ENCODE measurements around the gene PDZD2. TPM values are rescaled to one million over a fixed set of nuclear protein-coding genes. Genes with fewer than 3 reads are reported as not detected.
A peak's percentile ranks its signal among the peaks of the same experiment; 100 is the strongest.

PDZD2 gene
- total RNA-seq, 8 experiments from 2014 or later: 1.6 to 6.9 (median 3.2) TPM

DNA sequence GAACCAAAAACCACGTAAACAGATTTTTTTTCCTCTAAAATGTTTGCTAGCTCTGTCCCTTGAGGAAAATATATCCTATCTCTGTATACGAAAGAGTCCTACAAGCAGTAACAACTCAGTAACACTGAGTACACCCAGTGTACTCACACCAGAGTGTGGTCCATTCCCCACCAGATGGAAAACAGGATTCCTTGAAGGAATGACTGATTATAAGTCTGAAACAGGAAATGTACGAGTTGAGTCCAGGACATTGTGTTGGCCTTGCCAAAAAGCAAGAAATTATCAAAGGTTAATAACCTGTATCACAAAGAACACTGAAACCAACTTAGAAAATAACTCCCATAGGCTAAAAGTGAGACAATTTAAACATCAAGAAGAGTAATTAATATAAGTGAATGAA, 514.8 kb downstream of the PDZD2 start:
- Histone ChIP-seq H3K4me3 (no peak overlapping the region), H3K27ac (no peak overlapping the region), H3K4me1 (replicated peaks in 1 of 2) (peaks cover 0 to 3% of the 10 kb centered on the region in 2 donors)
- ATAC-seq (replicated peaks in 6 of 8): no peak
- WGBS, 10 experiments: 62 to 100% (median 88%) methylated on average over 2 to 3 of the region's 3 CpGs
- in situ Hi-C loops (cut with MboI; ENCODE audit: low pct_unique_long_range_greater_than_20kb in 2 of 9, low sequenced_read_pairs in 9 of 9, unreplicated experiment in 9 of 9): no loop called here

DNA sequence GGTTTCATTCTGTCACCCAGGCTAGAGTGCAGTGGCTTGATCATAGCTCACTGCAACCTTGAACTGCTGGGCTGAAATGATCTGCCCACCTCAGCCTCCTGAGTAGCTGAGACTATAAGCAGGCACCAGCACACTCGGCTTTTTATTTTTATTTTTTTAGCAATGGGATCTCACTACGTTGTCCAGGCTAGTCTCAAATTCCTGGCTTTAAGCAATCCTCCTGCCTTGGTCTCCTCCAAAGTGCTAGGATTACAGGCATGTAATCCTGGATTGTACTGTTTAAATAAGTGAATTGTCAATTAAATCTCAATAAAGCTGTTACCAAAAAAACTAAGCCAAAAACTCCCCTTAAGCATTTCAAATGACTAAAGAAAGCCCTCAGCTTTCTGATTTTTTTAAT, 516.3 kb downstream of the PDZD2 start:
- peaks cover 0 to 3% of the 10 kb centered on the region in 2 donors for H3K4me1 ChIP-seq (replicated peaks in 1 of 2)
- in situ Hi-C loops (cut with MboI; ENCODE audit: low pct_unique_long_range_greater_than_20kb in 2 of 9, low sequenced_read_pairs in 9 of 9, unreplicated experiment in 9 of 9): no loop called here
- 84 to 100% (median 100%) methylated on average over 1 to 2 of the region's 2 CpGs; no CpG with 5 or more reads in 3 of the 10 experiments for WGBS, 10 experiments

DNA sequence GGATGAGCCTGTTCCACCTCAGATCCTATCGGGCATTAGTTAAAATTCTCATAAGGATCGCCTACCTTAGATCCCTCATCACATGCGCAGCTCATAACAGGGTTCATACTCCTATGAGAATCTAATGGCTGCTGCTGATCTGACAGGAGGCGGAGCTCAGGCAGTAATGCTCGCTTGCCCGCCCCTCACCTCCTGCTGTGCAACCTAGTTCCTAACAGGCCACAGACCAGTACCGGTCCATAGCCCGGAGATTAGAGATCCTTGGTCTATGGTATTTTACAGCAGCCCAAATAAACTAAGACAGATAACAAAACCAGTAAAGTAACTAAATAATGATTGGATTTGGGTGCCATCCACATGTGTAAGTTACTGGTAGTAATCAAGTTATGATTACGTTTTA, 517.7 kb downstream of the PDZD2 start:
- H3K27ac ChIP-seq: no peak overlapping the region
- ATAC-seq (replicated peaks in 6 of 8): peak in 1 of 8 experiments; percentile 24
- in situ Hi-C loops (cut with MboI; ENCODE audit: low pct_unique_long_range_greater_than_20kb in 2 of 9, low sequenced_read_pairs in 9 of 9, unreplicated experiment in 9 of 9): no loop called here
- whole genome bisulfite sequencing, 10 experiments: 63 to 99% (median 91%) methylated on average over 3 to 9 of the region's 9 CpGs; no CpG with 5 or more reads in 1 of the 10 experiments
- H3K4me3 ChIP-seq: no peak overlapping the region
- peaks cover 0 to 3% of the 10 kb centered on the region in 2 donors for H3K4me1 ChIP-seq (replicated peaks in 1 of 2)

More for the DNA sequence above, 516.3 kb downstream of the PDZD2 start:
- no peak for ATAC-seq (replicated peaks in 6 of 8)
- Histone ChIP-seq H3K27ac (no peak overlapping the region), H3K4me3 (no peak overlapping the region)

DNA sequence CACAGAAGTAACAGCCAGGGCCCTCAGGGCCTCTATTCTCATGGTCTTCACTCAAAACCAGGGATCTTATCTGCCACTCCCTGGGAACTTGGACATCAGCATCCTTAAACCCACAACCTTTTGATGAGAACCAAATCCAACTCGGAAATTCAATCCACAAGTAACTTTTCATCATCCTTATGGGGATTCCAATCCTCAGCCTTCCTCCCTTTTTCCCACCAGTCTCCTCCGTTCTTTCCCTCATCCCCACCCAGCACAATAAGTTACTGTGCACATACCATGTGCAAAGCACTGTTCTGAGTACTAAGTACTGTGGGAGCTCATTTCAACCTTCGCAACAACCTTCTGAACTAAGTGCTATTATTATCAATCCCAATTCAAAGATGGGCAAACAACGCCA, 518.1 kb downstream of the PDZD2 start:
- Histone ChIP-seq H3K4me1 (replicated peaks in 1 of 2) (peaks cover 0 to 3% of the 10 kb centered on the region in 2 donors), H3K27ac (no peak overlapping the region), H3K4me3 (no peak overlapping the region)
- ATAC-seq (replicated peaks in 6 of 8): no peak
- WGBS, 10 experiments: 60 to 94% (median 85%) methylated on average over 1 to 4 of the region's 4 CpGs; no CpG with 5 or more reads in 2 of the 10 experiments
- in situ Hi-C loops (cut with MboI; ENCODE audit: low pct_unique_long_range_greater_than_20kb in 2 of 9, low sequenced_read_pairs in 9 of 9, unreplicated experiment in 9 of 9): no loop called here

DNA sequence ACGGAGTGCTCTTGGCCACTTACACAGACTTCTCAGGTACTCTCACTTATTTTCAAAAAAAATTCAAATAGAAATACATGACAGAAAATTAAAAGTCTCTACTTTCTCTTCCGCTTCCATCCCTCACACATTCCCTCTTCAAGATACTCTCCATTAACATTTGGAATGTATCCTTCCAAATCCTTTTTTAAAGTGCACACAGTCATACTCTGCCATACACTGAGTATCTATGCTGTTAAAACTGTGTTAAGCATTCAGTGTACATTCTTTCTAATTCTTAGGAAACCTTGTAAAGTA, 519.7 kb downstream of the PDZD2 start:
- peaks cover 0 to 3% of the 10 kb centered on the region in 2 donors for H3K4me1 ChIP-seq (replicated peaks in 1 of 2)
- in situ Hi-C loops (cut with MboI; ENCODE audit: low pct_unique_long_range_greater_than_20kb in 2 of 9, low sequenced_read_pairs in 9 of 9, unreplicated experiment in 9 of 9): no loop called here
- no peak overlapping the region for H3K27ac ChIP-seq
- no peak overlapping the region for H3K4me3 ChIP-seq
- peak in 2 of 8 experiments; percentile 25 to 28 for ATAC-seq (replicated peaks in 6 of 8)
- 65 to 100% (median 85%) methylated on average over 1 to 2 of the region's 2 CpGs; no CpG with 5 or more reads in 1 of the 10 experiments for WGBS, 10 experiments

DNA sequence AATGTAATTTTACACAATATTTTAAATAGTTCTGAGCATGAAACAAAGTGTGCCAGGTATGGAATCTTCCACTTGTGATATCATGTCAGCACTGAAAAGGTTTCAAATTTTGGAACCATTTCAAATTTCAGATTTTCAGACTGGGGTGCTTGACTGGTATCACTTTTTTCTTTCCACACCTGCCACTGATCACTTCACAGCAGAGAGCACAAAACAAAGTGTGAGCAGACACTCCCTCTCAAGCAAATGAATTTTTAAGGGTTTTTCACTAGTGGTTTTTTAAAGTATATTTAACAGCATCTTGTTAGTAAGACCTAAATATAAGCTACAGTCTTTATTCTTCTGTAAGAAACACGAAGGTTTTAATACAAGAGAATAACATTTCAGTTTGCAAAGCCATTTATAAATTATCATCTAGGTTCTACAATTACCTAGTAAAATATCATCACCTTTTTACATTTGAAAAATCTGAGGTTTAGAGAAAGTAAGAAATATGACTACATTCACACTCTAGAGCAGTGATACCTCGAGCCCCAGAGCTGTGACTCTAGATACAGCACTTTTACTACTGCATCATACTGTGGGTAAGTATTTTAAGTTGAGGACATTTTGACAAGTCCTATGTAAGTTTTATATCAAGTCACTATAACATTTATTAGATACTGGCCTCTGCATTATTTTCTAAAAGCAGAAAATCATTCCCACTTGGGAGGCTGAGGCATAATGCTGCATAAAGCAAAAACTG, 520.6 kb downstream of the PDZD2 start:
- 41 to 100% (median 90%) methylated on average over 1 to 2 of the region's 2 CpGs for WGBS, 10 experiments
- Histone ChIP-seq H3K4me1 (replicated peaks in 1 of 2) (peaks cover 0 to 3% of the 10 kb centered on the region in 2 donors), H3K4me3 (no peak overlapping the region), H3K27ac (no peak overlapping the region)
- no peak for ATAC-seq (replicated peaks in 6 of 8)
- in situ Hi-C loops (cut with MboI; ENCODE audit: low pct_unique_long_range_greater_than_20kb in 2 of 9, low sequenced_read_pairs in 9 of 9, unreplicated experiment in 9 of 9): no loop called here

DNA sequence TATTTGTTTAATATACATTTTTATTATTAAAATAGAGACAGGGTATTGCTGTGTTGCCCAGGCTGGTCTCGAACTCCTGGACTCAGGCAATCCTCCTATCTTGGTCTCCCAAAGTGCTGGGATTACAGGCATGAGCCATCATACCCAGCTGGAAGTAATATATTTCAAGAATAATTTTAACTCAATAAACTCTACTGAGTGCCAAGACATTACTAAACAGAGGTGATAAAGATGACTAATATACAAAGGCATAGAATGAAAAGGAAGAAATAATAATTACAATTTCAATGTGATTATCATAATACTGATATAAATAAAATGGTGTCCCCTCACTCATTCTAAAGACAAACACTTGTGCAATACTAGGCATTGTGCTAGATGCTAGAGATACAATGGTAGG, 521.3 kb downstream of the PDZD2 start:
- ATAC-seq (replicated peaks in 6 of 8): no peak
- Histone ChIP-seq H3K4me1 (replicated peaks in 1 of 2) (peaks cover 0 to 3% of the 10 kb centered on the region in 2 donors), H3K27ac (no peak overlapping the region), H3K4me3 (no peak overlapping the region)
- WGBS, 10 experiments: 38 to 100% (median 100%) methylated on average over 1 of the region's 1 CpG; no CpG with 5 or more reads in 2 of the 10 experiments
- in situ Hi-C loops (cut with MboI; ENCODE audit: low pct_unique_long_range_greater_than_20kb in 2 of 9, low sequenced_read_pairs in 9 of 9, unreplicated experiment in 9 of 9): no loop called here

Other genes with a start within 250 kb of the PDZD2 start
- 100 to 1,000 TPM in 1 of 8 experiments, 10 to 100 TPM in 7; 32.7 to 106 (median 49.9) TPM for gene DROSHA, start 107.0 kb upstream of the PDZD2 start, total RNA-seq
- 10 to 100 TPM; 16.9 to 38.3 (median 29.4) TPM for gene C5orf22, start 106.8 kb upstream of the PDZD2 start, total RNA-seq

All from motor neuron (in vitro differentiated cells).